Measurements from ENCODE around the gene GNAL.
"Not testable (repeated sequence)": the region's sequence is repeated elsewhere in the genome, so short reads cannot be mapped to it uniquely, and the experiment has no call there.

GNAL gene

GRCh38 chr18:11874676-11875075 is 185.6 kb downstream of the GNAL start:
- DNase-seq (ENCODE audit: low read depth): no peak

- no peak for DNase-seq (ENCODE audit: low read depth)
Observed at GRCh38 chr18:11877497-11878135, 188.6 kb downstream of the GNAL start.

- DNase-seq (ENCODE audit: low read depth): no peak
Observed at GRCh38 chr18:11880586-11881304, 191.7 kb downstream of the GNAL start.

GRCh38 chr18:11882636-11883035 is 193.6 kb downstream of the GNAL start:
- no peak for DNase-seq (ENCODE audit: low read depth)

DNA sequence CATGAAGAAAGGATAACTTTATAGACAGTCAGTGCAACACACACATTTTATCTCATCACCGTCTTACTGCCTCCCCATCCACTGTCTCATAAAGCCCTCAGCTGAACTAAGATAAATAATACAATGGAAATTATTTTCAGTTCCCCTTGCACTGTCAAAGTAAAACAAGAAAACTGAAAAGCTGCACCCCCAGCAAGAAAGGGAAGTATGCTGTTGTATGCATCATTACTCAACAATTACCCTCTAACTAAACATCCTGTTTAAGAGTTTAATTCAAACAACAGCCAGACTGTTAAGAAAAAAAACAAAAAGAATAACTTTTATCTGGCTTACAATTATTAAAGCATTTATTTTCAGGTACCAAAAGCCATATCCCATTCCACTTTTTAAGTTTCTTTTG is 194.1 kb downstream of the GNAL start:
- no peak for DNase-seq (ENCODE audit: low read depth)

GRCh38 chr18:11884396-11885030 is 195.4 kb downstream of the GNAL start:
- DNase-seq (ENCODE audit: low read depth): no peak

DNA sequence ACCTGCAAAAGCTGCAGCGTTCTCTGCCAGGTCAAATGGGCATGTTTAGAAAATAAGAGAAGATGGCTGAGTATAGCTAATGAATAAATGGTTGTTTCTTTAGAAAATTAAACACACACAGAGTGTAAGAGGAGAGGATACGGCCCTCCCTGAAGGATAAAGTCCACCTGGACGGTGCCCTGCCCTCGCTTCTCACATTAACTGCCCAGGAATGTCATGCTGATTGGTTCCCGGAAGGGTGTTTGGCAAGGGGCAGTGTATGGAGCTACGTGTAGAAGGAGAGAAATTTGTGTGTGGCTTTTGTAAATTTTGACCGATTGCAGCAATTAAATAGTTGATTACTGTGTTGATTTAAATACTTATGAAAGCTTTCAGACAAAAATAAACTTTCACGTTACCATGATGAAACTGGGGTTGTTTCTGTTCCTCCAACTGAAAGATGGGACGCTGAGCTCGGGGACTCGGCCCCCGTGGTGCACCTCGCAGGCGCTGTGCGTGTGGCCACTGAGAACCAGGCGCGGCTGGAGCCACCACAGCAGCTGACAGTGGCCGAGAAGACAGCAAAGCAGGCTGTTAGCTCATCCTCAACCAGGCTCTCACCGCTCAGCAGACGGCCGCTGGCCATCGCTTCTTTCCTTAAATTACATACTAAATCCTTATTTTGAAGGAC is 196.3 kb downstream of the GNAL start:
- no peak for DNase-seq (ENCODE audit: low read depth)

DNA sequence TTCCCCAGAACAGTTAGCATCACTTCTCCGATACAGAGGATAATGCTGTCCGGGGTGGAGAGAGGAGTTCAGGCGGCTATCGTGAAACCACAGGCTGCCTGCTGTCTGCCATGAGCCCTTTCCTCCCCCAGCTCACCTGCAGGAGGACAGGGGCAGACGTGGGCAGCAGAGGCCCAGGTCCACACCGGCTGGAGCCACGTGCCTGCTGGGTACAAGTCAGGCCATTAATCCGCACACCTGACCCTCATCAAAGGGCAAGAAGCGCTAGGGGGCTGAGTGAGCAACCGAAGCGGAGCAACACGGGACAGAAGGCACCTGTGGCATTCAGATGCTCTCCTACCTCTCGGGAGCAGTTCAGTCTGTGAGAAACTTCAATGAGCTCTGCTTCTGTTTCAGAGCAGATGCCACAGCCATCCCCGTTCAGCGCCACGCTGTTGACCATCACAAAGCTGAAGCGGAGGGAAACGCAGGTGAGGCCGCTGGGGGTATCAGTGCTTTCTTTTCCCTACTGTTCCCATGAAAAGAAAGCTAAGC is 197.6 kb downstream of the GNAL start:
- DNase-seq (ENCODE audit: low read depth): no peak

- no peak for DNase-seq (ENCODE audit: low read depth)
Observed at GRCh38 chr18:11887328-11888128, 198.5 kb downstream of the GNAL start.

GRCh38 chr18:11888726-11889125 is 199.7 kb downstream of the GNAL start:
- DNase-seq (ENCODE audit: low read depth): no peak

GRCh38 chr18:11889284-11889683 is 200.2 kb downstream of the GNAL start:
- DNase-seq (ENCODE audit: low read depth): no peak

DNA sequence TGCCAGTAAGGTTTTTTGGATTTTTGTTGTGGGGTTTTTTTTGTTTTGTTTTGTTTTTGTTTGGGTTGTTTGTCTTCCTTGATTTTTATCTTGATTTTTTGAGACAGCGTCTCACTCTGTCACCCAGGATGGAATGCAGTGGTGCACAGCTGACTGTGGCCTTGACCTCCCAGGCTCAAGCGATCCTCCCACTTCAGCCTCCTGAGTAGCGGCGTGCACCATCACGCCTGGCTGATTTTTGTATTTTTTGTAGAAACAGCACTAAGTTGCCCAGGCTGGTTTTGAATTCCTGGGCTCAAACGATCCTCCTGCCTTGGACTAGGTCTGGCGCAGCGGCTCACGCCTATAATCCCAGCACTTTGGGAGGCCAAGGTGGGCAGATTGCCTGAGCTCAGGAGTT is 202.7 kb downstream of the GNAL start:
- no peak for DNase-seq (ENCODE audit: low read depth)

GRCh38 chr18:11892438-11892837 is 203.4 kb downstream of the GNAL start:
- not testable (repeated sequence) for DNase-seq (ENCODE audit: low read depth)

GRCh38 chr18:11897781-11898180 is 208.7 kb downstream of the GNAL start:
- DNase-seq (ENCODE audit: low read depth): no peak

GRCh38 chr18:11899063-11899462 is 210.0 kb downstream of the GNAL start:
- no peak for DNase-seq (ENCODE audit: low read depth)

GRCh38 chr18:11901826-11902438 is 212.9 kb downstream of the GNAL start:
- no peak for DNase-seq (ENCODE audit: low read depth)

- DNase-seq (ENCODE audit: low read depth): no peak
Observed at GRCh38 chr18:11902522-11903292, 213.6 kb downstream of the GNAL start.

DNA sequence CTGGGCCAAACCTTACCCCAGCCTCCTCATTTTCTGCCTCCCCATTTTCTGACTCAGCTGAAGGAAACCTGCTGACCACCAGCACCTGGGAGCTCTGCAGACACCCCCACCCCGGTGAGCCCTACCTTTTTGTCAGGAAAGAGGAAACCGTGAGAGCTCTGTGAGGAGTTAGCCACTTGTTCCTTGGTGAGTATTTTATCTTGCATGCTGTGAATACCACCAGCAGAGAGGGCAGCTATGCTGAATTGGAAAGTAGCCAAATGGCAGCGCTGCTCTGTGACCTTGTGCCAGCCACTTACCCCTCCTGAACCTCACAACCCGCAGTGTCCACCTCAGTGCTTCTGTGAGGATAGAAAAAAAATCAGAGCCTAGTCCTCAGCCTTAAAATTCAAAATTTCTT is 216.5 kb downstream of the GNAL start:
- no peak for DNase-seq (ENCODE audit: low read depth)

DNA sequence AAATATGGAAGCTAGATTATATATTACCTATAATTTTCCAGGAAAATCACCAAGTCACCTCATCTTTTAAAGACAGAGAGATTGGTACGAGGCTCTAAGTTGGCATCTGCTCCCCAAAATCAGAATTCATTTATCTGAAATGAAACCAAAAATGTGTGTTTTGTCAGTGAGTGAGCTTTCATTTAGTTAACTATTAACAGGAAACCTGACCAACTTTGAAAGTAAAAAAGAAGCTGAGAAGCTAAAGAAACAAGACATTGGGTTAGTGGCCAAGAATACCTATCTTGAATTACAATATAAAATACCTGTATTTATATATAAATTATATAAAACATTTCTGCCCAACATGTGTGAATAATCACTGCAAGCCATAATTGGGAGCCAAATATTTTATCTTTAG is 217.1 kb downstream of the GNAL start:
- DNase-seq (ENCODE audit: low read depth): no peak

All from HS-27A (cell line).